Upper lobe of right lung (tissue), 1 donor: Measurements from ENCODE around the gene MPP3. TPM values are rescaled to one million over a fixed set of nuclear protein-coding genes. Genes with fewer than 3 reads are reported as not detected.

Experiments
- ATAC-seq: fragments of 200-7000 bp; cut with Tn5 transposase; one replicate; pipeline ENCODE4 v1.9.1; 2020; ENCODE audit warnings: mild to moderate bottlenecking, moderate library complexity
- DNase-seq: peaks from one replicate; pipeline ENCODE4 v3.0.0-alpha.2; 2020
- H3K27ac ChIP-seq: fragments of 200-600 bp; one replicate; pipeline ENCODE4 v1.8.0; 2022
- H3K27me3 ChIP-seq: fragments of 200-600 bp; one replicate; pipeline ENCODE4 v1.8.0; 2022; ENCODE audit warnings: mild to moderate bottlenecking
- H3K36me3 ChIP-seq: fragments of 200-600 bp; one replicate; pipeline ENCODE4 v1.8.0; 2022
- H3K4me1 ChIP-seq: fragments of 200-600 bp; one replicate; pipeline ENCODE4 v1.8.0; 2022
- H3K4me3 ChIP-seq: fragments of 200-600 bp; one replicate; pipeline ENCODE4 v1.8.0; 2022; ENCODE audit warnings: mild to moderate bottlenecking
- H3K9me3 ChIP-seq: fragments of 200-600 bp; one replicate; pipeline ENCODE4 v1.8.0; 2022
- intact Hi-C: fragments of 100-400 bp; cut with DNase I; formaldehyde crosslinking; loops from one replicate; pipeline ENCODE4 v1.11.0; 2022
- total RNA-seq: library from RNA; stranded (reverse); fragmentation: NEBNext Ultra II Directional; extraction: Animal tissue kit (Norgen Biotek cat#: 25700); gene quantifications from one replicate; pipeline ENCODE4 v1.2.1, GENCODE V29; 2021
- TF ChIP-seq, protein P1 (sequence below): fragments of 200-600 bp; IDR thresholded peaks from one replicate; pipeline ENCODE4 v1.8.0; 2022; ENCODE audit warnings: antibody characterized with exemption
- donor health status: DM: no; HTN: yes; CAD: no; lungs with severe emphysema.

The MPP3 gene
- total RNA-seq, 1 donor from 2014 or later = 28.6 TPM

DNA sequence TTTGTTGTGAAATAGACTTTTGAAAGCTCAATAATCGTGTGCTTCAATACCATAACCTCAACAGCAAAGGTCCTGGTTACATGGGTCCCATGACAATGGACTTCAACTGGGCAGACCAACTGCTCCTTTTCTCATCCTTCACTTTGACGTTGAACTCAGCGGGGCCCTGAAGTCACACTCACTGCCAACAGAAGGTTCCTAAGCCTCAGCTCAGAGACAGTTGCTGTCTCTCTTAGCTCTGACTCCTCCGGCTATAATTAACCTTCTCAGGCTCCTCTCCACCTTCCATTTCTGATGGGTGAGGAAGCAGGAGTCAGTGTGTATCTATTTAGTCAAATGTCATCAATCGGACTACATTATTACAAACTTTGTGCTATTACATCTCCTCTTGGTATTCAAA, 23.8 kb downstream of the MPP3 start:
- H3K4me1 ChIP-seq = no peaks in the 10 kb centered on the region

DNA sequence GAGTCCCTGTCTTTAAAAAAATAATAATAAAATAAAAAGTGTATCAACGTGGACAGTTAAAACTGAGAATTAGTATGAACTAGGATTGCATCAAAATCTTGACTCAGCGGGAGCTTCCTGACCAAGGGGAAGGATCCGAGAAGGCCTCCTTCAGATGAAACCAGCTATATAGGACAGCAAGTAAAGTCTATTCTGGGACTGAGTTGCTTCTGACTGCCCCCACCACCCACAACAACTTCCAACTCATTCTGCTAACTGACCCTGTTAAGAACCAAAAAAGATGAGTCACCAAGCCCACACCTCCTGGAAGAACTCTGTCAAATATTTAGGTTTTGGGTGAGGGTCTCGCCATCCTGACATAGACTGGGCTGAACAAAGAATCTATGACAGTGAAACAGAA, 24.9 kb downstream of the MPP3 start:
- intact Hi-C loops = no loop called here
- H3K4me3 ChIP-seq = no peak overlapping the region
- ATAC-seq = no peak

More for the DNA sequence above, 23.8 kb downstream of the MPP3 start:
- intact Hi-C loops = no loop called here
- peaks cover 12% of the 10 kb centered on the region for H3K36me3 ChIP-seq
- H3K27me3 ChIP-seq = no peaks in the 10 kb centered on the region
- ATAC-seq = no peak
- no peak for DNase-seq
- H3K9me3 ChIP-seq = no peaks in the 10 kb centered on the region
- H3K27ac ChIP-seq = no peak overlapping the region
- H3K4me3 ChIP-seq = no peak overlapping the region
- TF ChIP-seq, protein P1, sequence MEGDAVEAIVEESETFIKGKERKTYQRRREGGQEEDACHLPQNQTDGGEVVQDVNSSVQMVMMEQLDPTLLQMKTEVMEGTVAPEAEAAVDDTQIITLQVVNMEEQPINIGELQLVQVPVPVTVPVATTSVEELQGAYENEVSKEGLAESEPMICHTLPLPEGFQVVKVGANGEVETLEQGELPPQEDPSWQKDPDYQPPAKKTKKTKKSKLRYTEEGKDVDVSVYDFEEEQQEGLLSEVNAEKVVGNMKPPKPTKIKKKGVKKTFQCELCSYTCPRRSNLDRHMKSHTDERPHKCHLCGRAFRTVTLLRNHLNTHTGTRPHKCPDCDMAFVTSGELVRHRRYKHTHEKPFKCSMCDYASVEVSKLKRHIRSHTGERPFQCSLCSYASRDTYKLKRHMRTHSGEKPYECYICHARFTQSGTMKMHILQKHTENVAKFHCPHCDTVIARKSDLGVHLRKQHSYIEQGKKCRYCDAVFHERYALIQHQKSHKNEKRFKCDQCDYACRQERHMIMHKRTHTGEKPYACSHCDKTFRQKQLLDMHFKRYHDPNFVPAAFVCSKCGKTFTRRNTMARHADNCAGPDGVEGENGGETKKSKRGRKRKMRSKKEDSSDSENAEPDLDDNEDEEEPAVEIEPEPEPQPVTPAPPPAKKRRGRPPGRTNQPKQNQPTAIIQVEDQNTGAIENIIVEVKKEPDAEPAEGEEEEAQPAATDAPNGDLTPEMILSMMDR = no peak

DNA sequence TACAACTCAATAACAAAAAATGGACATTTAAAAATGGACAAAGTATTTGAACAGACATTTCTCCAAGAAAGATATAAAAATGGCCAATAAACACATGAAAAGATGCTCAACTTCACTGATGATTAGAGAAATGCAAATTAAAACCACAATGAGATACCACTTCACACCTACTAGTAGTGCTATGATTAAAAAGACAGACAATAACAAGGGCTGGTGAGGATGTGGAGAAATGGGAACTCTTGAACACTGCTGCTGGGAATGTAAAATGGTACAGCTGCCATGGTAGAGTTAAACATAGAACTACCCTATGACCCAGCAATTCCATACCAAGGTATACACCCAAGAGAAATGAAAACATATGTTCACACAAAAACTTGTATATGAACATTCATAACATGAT, 27.8 kb downstream of the MPP3 start:
- DNase-seq (no peak), ATAC-seq (no peak)
- Histone ChIP-seq H3K27me3 (no peaks in the 10 kb centered on the region), H3K9me3 (no peaks in the 10 kb centered on the region), H3K4me1 (no peaks in the 10 kb centered on the region), H3K36me3 (peaks cover 15% of the 10 kb centered on the region), H3K27ac (no peak overlapping the region), H3K4me3 (no peak overlapping the region)
- TF ChIP-seq, protein P1 = no peak
- intact Hi-C loops = no loop called here

More for the DNA sequence above, 24.9 kb downstream of the MPP3 start:
- Histone ChIP-seq H3K27me3 (no peaks in the 10 kb centered on the region), H3K36me3 (peaks cover 12% of the 10 kb centered on the region), H3K4me1 (no peaks in the 10 kb centered on the region), H3K27ac (no peak overlapping the region), H3K9me3 (no peaks in the 10 kb centered on the region)
- DNase-seq = no peak
- TF ChIP-seq, protein P1 = no peak

DNA sequence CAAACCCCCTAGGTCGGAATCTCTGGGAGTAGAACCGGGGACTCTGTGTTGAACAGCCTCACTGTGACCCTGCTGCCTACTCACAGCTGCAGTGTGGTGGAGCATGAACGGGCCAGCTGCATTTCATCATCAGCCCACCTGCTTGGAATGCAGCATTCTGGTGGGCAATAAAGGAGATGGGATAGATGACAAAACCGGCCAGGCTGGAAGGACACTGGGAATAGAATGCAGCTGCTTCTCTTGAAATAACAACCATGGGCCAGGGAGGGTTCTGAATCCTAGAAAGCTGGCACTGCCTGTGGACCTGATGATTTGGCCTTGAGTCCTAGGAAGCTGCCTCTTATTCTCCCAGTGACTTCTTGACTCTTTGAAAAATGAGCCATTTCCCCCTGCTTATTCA, 29.2 kb downstream of the MPP3 start:
- no peak overlapping the region for H3K4me3 ChIP-seq
- H3K36me3 ChIP-seq = peaks cover 8% of the 10 kb centered on the region
- TF ChIP-seq, protein P1 = no peak
- H3K4me1 ChIP-seq = no peaks in the 10 kb centered on the region
- DNase-seq (no peak), ATAC-seq (no peak)
- H3K27me3 ChIP-seq = no peaks in the 10 kb centered on the region
- intact Hi-C loops = no loop called here
- no peak overlapping the region for H3K27ac ChIP-seq
- H3K9me3 ChIP-seq = no peaks in the 10 kb centered on the region

DNA sequence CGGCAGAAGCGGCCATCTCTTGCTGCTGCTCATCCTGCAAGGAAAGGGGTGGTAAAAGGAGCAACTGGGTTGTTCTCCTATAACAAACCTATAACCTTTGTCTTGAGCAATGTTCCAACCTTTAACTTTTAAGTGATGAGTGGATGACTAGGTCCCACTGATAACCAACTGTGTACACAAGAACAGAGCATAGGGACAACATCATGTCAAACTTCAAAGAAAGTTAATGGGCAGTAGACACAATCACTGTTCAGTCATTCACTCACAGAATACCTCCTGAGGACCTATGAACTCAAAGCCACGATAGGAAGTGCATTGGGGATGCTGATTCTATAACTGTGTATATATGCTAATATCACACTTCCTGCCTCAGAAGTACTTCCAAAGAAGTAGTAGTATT, 31.1 kb downstream of the MPP3 start:
- Histone ChIP-seq H3K27ac (no peak overlapping the region), H3K4me1 (peaks cover 5% of the 10 kb centered on the region), H3K36me3 (peaks cover 4% of the 10 kb centered on the region), H3K27me3 (no peaks in the 10 kb centered on the region), H3K4me3 (no peak overlapping the region), H3K9me3 (no peaks in the 10 kb centered on the region)
- intact Hi-C loops = no loop called here
- DNase-seq = no peak
- TF ChIP-seq, protein P1 = no peak
- ATAC-seq = no peak

DNA sequence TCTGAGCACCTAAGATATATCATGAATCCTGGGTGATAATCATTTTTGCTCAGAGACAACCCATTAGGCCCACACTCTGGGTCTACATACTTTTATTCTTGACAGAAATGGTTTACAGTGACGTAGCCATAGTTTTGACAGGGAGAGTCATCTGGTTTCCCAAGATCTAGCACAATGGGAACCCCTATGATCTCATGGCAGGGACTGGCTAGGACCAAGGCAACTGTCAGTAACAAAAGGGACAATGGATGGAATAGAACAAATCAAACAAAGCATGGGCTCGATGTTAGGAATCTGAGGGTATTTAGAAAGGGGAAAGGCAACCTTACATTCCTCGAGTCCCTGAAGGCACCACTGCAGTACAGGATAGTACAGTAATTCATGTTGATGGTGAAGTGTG, 32.2 kb downstream of the MPP3 start:
- Histone ChIP-seq H3K4me1 (peaks cover 5% of the 10 kb centered on the region), H3K36me3 (peaks cover 4% of the 10 kb centered on the region), H3K4me3 (no peak overlapping the region), H3K27me3 (no peaks in the 10 kb centered on the region), H3K27ac (no peak overlapping the region), H3K9me3 (no peaks in the 10 kb centered on the region)
- TF ChIP-seq, protein P1 = no peak
- DNase-seq (no peak), ATAC-seq (no peak)
- intact Hi-C loops = no loop called here
